CD4-positive, alpha-beta memory T cell (primary cell): ENCODE data around the gene AXIN1. TPM values are rescaled to one million over a fixed set of nuclear protein-coding genes. Genes with fewer than 3 reads are reported as not detected.
A peak's percentile ranks its signal among the peaks of the same experiment; 100 is the strongest.
"Not testable (repeated sequence)": the region's sequence is repeated elsewhere in the genome, so short reads cannot be mapped to it uniquely, and the experiment has no call there.

Experiments used
- CTCF ChIA-PET: fragments of 350-600 bp; sonication (Branson Sonifier 250); formaldehyde crosslinking; loops from one replicate; lab custom pipeline; 2021; ENCODE audit warnings: inconsistent platforms; ENCODE audit not compliant: partially characterized antibody; lab: Charles Lee
- POLR2A ChIA-PET: fragments of 350-600 bp; sonication (Branson Sonifier 250); formaldehyde crosslinking; loops from one replicate; lab custom pipeline; 2021; ENCODE audit not compliant: partially characterized antibody; lab: Charles Lee
- DNase-seq, 5 donors: peaks; one replicate each; pipeline versions ENCODE4 v3.0.0 to v3.0.0-alpha.2; 2020 to 2022; ENCODE audit warnings: mixed read lengths in 1 of 5
- H3K27ac ChIP-seq: one replicate; pipeline ENCODE4 v1.7.0; 2013; ENCODE audit warnings: low read depth, low read length
- H3K27me3 ChIP-seq: 2 replicates; pipeline ENCODE4 v1.7.0; 2013; ENCODE audit warnings: mild to moderate bottlenecking, low read length, moderate library complexity; ENCODE audit not compliant: insufficient read depth
- H3K36me3 ChIP-seq: 2 replicates; pipeline ENCODE4 v1.7.0; 2013; ENCODE audit warnings: mild to moderate bottlenecking, low read length, moderate library complexity; ENCODE audit not compliant: insufficient read depth
- H3K4me1 ChIP-seq: 2 replicates; pipeline ENCODE4 v1.7.0; 2013; ENCODE audit warnings: mild to moderate bottlenecking, low read length, moderate library complexity; ENCODE audit not compliant: insufficient read depth
- H3K4me3 ChIP-seq, 2 donors: one replicate each; pipeline ENCODE4 v1.7.0; 2013; ENCODE audit warnings: low read length in 2 of 2, mild to moderate bottlenecking in 1 of 2
- H3K9me3 ChIP-seq, 2 donors: one replicate each; pipeline ENCODE4 v1.7.0; 2013; ENCODE audit warnings: low read length in 2 of 2, control low read depth in 1 of 2; ENCODE audit not compliant: control insufficient read depth in 1 of 2
- H3K27ac Mint-ChIP-seq, 7 donors: one replicate each; pipeline ENCODE4 v1.8.0; 2020 to 2021; ENCODE audit warnings: mixed read lengths in 7 of 7, mild to moderate bottlenecking in 6 of 7, inconsistent platforms in 3 of 7, moderate library complexity in 3 of 7
- H3K27me3 Mint-ChIP-seq, 2 donors: one replicate each; pipeline ENCODE4 v1.8.0; 2020 to 2021; ENCODE audit warnings: mixed read lengths in 2 of 2
- H3K36me3 Mint-ChIP-seq, 2 donors: one replicate each; pipeline ENCODE4 v1.8.0; 2020 to 2021; ENCODE audit warnings: mixed read lengths in 2 of 2, inconsistent platforms in 1 of 2, mild to moderate bottlenecking in 1 of 2
- H3K4me1 Mint-ChIP-seq, 4 donors: one replicate each; pipeline ENCODE4 v1.8.0; 2020 to 2021; ENCODE audit warnings: mixed read lengths in 4 of 4, mild to moderate bottlenecking in 1 of 4
- H3K4me3 Mint-ChIP-seq, 8 donors: one replicate each; pipeline ENCODE4 v1.8.0; 2020 to 2021; ENCODE audit warnings: mixed read lengths in 8 of 8, mild to moderate bottlenecking in 7 of 8, moderate library complexity in 6 of 8, inconsistent platforms in 3 of 8
- H3K9me3 Mint-ChIP-seq, 8 donors: one replicate each; pipeline ENCODE4 v1.8.0; 2020 to 2021; ENCODE audit warnings: mixed read lengths in 8 of 8, mild to moderate bottlenecking in 5 of 8, inconsistent platforms in 3 of 8, moderate library complexity in 1 of 8
- intact Hi-C: fragments of 100-400 bp; cut with micrococcal nuclease; formaldehyde crosslinking; loops from one replicate; pipeline ENCODE4 v1.15.1; 2023
- polyA plus RNA-seq, 2 donors: library from polyadenylated mRNA; unstranded; fragments of 300-500 nt; fragmentation: Illumina TruSeq; gene quantifications; one replicate each; pipeline ENCODE4 v1.2.3, GENCODE V29; 2021
- total RNA-seq, 2 experiments: library from RNA; stranded (reverse); gene quantifications; one replicate each; pipeline ENCODE4 v1.2.3, GENCODE V29; 2021

The AXIN1 gene
- total and polyA plus RNA-seq, 4 experiments from 2014 or later: 0.67 to 43.0 (median 23.2) TPM

- Histone ChIP-seq H3K9me3 (no peaks in the 10 kb centered on the region), H3K27me3 (no peaks in the 10 kb centered on the region), H3K4me1 (peaks cover 8% of the 10 kb centered on the region), H3K4me3 (no peak overlapping the region), H3K36me3 (no peaks in the 10 kb centered on the region), H3K27ac (no peak overlapping the region)
- peak; percentile 61 to 80 (median 64) for DNase-seq
- Mint-ChIP-seq H3K27ac (peak overlapping the region in 4 of 7 donors; percentile 6 to 86 (median 52)), H3K9me3 (peaks cover 0 to 2% (median 0%) of the 10 kb centered on the region in 8 donors), H3K27me3 (no peaks in the 10 kb centered on the region), H3K4me3 (peak overlapping the region in 1 of 8 donors; percentile 18), H3K36me3 (peaks cover 0 to 2% of the 10 kb centered on the region in 2 donors), H3K4me1 (peaks cover 12 to 16% (median 14%) of the 10 kb centered on the region in 4 donors)
- CTCF ChIA-PET: interaction anchor here (1.4 to 2.0 kb wide), 2 partner anchors 9 to 95 kb away, joined by 3 to 7 read pairs; partner anchors contain the start of gene DECR2
- intact Hi-C loops: loop anchor here (1.0 kb wide), 1 partner anchor 276 kb away; the partner anchor contains the start of gene RHOT2
- POLR2A ChIA-PET: interaction anchor here (0.5 to 2.8 kb wide), 3 partner anchors 9 to 40 kb away, joined by 3 to 15 read pairs (median 11); partner anchors contain the start of gene DECR2
These were observed 39.4 kb upstream of the AXIN1 start for GRCh38 chr16:391885-392335.

- H3K27ac Mint-ChIP-seq: no peak overlapping the region
- Histone ChIP-seq H3K4me3 (no peak overlapping the region), H3K27ac (no peak overlapping the region), H3K27me3 (no peaks in the 10 kb centered on the region), H3K4me1 (no peaks in the 10 kb centered on the region), H3K36me3 (no peaks in the 10 kb centered on the region), H3K9me3 (no peaks in the 10 kb centered on the region)
- ChIA-PET CTCF (no interaction called here), POLR2A (interaction anchor here (0.8 kb wide), 1 partner anchor 19 kb away, joined by 3 read pairs; the partner anchor contains the start of gene MRPL28)
- no peaks in the 10 kb centered on the region for H3K27me3 Mint-ChIP-seq
- peaks cover 5 to 7% (median 6%) of the 10 kb centered on the region in 4 donors for H3K4me1 Mint-ChIP-seq
- intact Hi-C loops: no loop called here
- no peak overlapping the region for H3K4me3 Mint-ChIP-seq
- DNase-seq: no peak
- no peaks in the 10 kb centered on the region for H3K36me3 Mint-ChIP-seq
- peaks cover 0 to 2% (median 0%) of the 10 kb centered on the region in 8 donors for H3K9me3 Mint-ChIP-seq
These were observed 36.8 kb upstream of the AXIN1 start for GRCh38 chr16:389352-389751.

DNA sequence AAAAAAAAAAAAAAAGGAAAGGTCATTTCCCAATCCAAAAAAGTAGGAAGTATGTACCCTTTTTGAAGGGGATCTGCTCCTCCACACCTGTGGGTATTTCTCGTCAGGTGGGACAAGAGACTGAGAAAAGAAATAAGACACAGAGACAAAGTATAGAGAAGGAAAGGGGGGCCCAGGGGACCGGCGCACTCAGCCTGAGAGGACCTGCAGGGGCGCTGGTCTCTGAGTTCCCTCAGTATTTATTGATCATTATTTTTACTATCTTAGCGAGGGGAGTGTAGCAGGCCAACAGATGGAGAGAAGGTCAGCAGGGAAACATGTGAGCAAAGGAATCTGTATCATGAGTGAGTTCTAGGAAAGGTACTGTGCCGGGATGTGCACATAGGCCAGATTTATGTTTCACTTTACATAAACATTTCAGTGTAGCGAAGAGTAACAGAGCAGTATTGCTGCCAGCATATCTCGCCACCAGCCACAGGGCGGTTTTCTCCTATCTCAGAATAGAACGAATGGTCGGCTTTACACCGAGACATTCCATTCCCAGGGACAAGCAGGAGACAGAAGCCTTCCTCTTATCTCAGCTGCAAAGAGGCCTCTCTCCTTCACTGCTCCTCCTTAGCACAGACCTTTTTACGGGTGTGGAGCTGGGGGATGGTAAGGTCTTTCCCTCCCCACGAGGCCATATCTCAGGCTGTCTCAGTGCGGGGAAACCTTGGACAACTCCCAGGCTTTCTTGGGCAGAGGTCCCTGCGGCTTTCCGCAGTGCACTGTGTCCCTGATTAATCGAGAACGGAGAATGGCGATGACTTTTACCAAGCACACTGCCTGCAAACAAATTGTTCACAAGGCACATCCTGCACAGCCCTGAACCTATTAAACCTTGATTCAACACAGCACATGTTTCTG, 35.5 kb upstream of the AXIN1 start:
- H3K36me3 ChIP-seq, H3K27ac ChIP-seq, H3K4me3 ChIP-seq, H3K4me3 Mint-ChIP-seq, H3K27me3 ChIP-seq, DNase-seq, H3K27me3 Mint-ChIP-seq, H3K9me3 Mint-ChIP-seq, H3K36me3 Mint-ChIP-seq, intact Hi-C loops, H3K9me3 ChIP-seq, CTCF ChIA-PET, H3K4me1 ChIP-seq: not testable (repeated sequence)
- POLR2A ChIA-PET: interaction anchor here (1.1 kb wide), 1 partner anchor 11 kb away, joined by 3 read pairs; no protein-coding TSS in a partner anchor
- peak overlapping the region in 3 of 7 donors; percentile 6 to 53 (median 43) for H3K27ac Mint-ChIP-seq
- peaks cover 12 to 14% (median 13%) of the 10 kb centered on the region in 4 donors for H3K4me1 Mint-ChIP-seq

- ChIA-PET CTCF (no interaction called here), POLR2A (no interaction called here)
- no peak overlapping the region for H3K4me3 Mint-ChIP-seq
- no peaks in the 10 kb centered on the region for H3K9me3 ChIP-seq
- peaks cover 11 to 17% (median 14%) of the 10 kb centered on the region in 4 donors for H3K4me1 Mint-ChIP-seq
- intact Hi-C loops: no loop called here
- H3K36me3 ChIP-seq: no peaks in the 10 kb centered on the region
- H3K27me3 ChIP-seq: no peaks in the 10 kb centered on the region
- H3K27ac Mint-ChIP-seq: peak overlapping the region in 2 of 7 donors; percentile 21 to 57
- peaks cover 0 to 1% (median 0%) of the 10 kb centered on the region in 8 donors for H3K9me3 Mint-ChIP-seq
- peaks cover 13% of the 10 kb centered on the region for H3K4me1 ChIP-seq
- H3K4me3 ChIP-seq: no peak overlapping the region
- no peak for DNase-seq
- H3K27me3 Mint-ChIP-seq: no peaks in the 10 kb centered on the region
- peaks cover 0 to 2% of the 10 kb centered on the region in 2 donors for H3K36me3 Mint-ChIP-seq
- no peak overlapping the region for H3K27ac ChIP-seq
These were observed 34.2 kb upstream of the AXIN1 start for GRCh38 chr16:386641-387156.

DNA sequence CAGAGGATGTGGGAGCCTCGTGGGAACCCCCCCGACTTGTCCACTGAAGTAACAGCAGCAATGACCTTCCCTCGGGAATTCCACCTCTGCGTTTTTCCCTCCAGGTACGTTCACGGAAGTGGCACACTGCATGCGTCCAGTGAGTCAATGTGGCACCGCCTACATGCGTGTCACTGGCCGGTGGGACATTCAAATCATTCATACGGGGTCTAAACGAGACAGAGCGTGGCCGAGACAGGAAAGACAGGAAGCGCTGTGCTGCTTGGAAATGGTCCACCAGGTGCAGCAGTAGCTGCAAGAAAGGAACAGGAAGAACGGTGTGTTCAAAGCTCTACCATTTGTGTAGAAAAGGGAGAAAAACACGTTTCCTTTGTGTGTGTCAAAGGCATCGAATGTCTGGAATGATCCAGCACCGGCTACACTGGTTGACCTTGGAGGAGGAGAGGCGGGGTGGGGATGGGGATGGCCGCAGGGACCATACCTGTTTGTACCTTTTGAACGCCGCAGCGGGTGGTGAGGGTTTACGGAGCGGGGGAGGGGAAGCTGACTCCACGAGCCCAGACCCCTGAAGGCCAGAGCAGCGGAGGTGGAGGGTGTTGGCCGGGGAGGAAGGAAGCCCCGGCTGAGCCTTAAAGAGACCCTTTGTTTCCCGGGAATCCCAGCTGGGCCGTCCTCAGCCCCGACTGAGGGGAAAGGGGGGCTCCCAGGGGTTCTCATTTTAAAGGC, 31.0 kb upstream of the AXIN1 start:
- H3K4me1 ChIP-seq: peaks cover 36% of the 10 kb centered on the region
- ChIA-PET POLR2A (interaction anchor here (1.2 to 4.1 kb wide), 11 partner anchors 8 to 253 kb away, joined by 3 to 35 read pairs (median 5); partner anchors contain the start of genes DECR2, FAM234A, METTL26 and MRPL28), CTCF (interaction anchor here (0.7 to 1.5 kb wide), 3 partner anchors 13 to 148 kb away, joined by 3 read pairs; partner anchors contain the start of genes MRPL28 and RAB11FIP3)
- no peaks in the 10 kb centered on the region for H3K9me3 ChIP-seq
- Mint-ChIP-seq H3K4me3 (peak overlapping the region; percentile 85 to 95 (median 93)), H3K36me3 (peaks cover 0 to 6% of the 10 kb centered on the region in 2 donors), H3K9me3 (peaks cover 0 to 1% (median 0%) of the 10 kb centered on the region in 8 donors), H3K4me1 (peaks cover 10 to 31% (median 22%) of the 10 kb centered on the region in 4 donors), H3K27me3 (no peaks in the 10 kb centered on the region), H3K27ac (peak overlapping the region; percentile 62 to 92 (median 80))
- peak overlapping the region; percentile 57 to 74 for H3K4me3 ChIP-seq
- intact Hi-C loops: loop anchor here (2.0 kb wide), 1 partner anchor 31 kb away; the partner anchor contains the start of gene AXIN1
- H3K27me3 ChIP-seq: no peaks in the 10 kb centered on the region
- H3K27ac ChIP-seq: peak overlapping the region; percentile 8
- no peaks in the 10 kb centered on the region for H3K36me3 ChIP-seq
- DNase-seq: peak in 4 of 5 donors; percentile 36 to 84 (median 40)
